ENCODE data around the gene PDCD6IP. TPM values are rescaled to one million over a fixed set of nuclear protein-coding genes. Genes with fewer than 3 reads are reported as not detected.

The PDCD6IP gene
- total RNA-seq, 1 experiment from 2014 or later, result 205 TPM

GRCh38 chr3:33792167-33792892 lies 6.1 kb upstream of the PDCD6IP start:
- Histone ChIP-seq H3K4me1 (ENCODE audit: control insufficient read depth, insufficient read depth, low read length) (no peaks in the 10 kb centered on the region), H3K4me3 (ENCODE audit: low read depth in 2 of 2, low read length in 2 of 2) (no peak overlapping the region), H3K36me3 (ENCODE audit: control insufficient read depth, insufficient read depth, low read length) (no peaks in the 10 kb centered on the region), H3K9me3 (ENCODE audit: control insufficient read depth, insufficient read depth, low read depth, low read length) (no peaks in the 10 kb centered on the region), H3K27ac (ENCODE audit: low read length) (no peak overlapping the region), H3K27me3 (ENCODE audit: control insufficient read depth, insufficient read depth, low read length) (no peaks in the 10 kb centered on the region)
- intact Hi-C loops (cut with micrococcal nuclease; ENCODE audit: unreplicated experiment) (no loop called here), in situ Hi-C loops (cut with HindIII; ENCODE audit: low pct_unique_long_range_greater_than_20kb, low sequenced_read_pairs) (no loop called here)
- CTCF ChIA-PET, result no interaction called here
- ATAC-seq (no peak), DNase-seq (ENCODE audit: low read depth, low spot score) (no peak)
- TF ChIP-seq TCF7L2 (IDR thresholded peaks at IDR 0.05; ENCODE audit: low read depth, low read length) (no peak), SIN3A (IDR thresholded peaks at IDR 0.05; ENCODE audit: borderline replicate concordance, insufficient read depth, low read depth, low read length) (no peak), POLR2AphosphoS5 (IDR thresholded peaks at IDR 0.05; ENCODE audit: low read depth, low read length) (no peak), CTCF (IDR thresholded peaks at IDR 0.05) (no peak), REST (IDR thresholded peaks at IDR 0.05; ENCODE audit: insufficient read depth in 1 of 2, low read depth in 2 of 2, low read length in 1 of 2) (no peak)
- POLR2A ChIA-PET, result no interaction called here
- BruUV-seq (replicated peaks), result no TSS peak

- Histone ChIP-seq H3K9me3 (ENCODE audit: control insufficient read depth, insufficient read depth, low read depth, low read length) (no peaks in the 10 kb centered on the region), H3K27ac (ENCODE audit: low read length) (no peak overlapping the region), H3K36me3 (ENCODE audit: control insufficient read depth, insufficient read depth, low read length) (peaks cover 10% of the 10 kb centered on the region; the same call in 1 of the 2 replicates), H3K4me3 (ENCODE audit: low read depth in 2 of 2, low read length in 2 of 2) (no peak overlapping the region), H3K27me3 (ENCODE audit: control insufficient read depth, insufficient read depth, low read length) (no peaks in the 10 kb centered on the region), H3K4me1 (ENCODE audit: control insufficient read depth, insufficient read depth, low read length) (peaks cover under 1% of the 10 kb centered on the region; the same call in 1 of the 2 replicates)
- TF ChIP-seq REST (IDR thresholded peaks at IDR 0.05; ENCODE audit: insufficient read depth in 1 of 2, low read depth in 2 of 2, low read length in 1 of 2) (no peak), SIN3A (IDR thresholded peaks at IDR 0.05; ENCODE audit: borderline replicate concordance, insufficient read depth, low read depth, low read length) (no peak), CTCF (IDR thresholded peaks at IDR 0.05) (no peak), POLR2AphosphoS5 (IDR thresholded peaks at IDR 0.05; ENCODE audit: low read depth, low read length) (no peak), TCF7L2 (IDR thresholded peaks at IDR 0.05; ENCODE audit: low read depth, low read length) (no peak)
- no peak for DNase-seq (ENCODE audit: low read depth, low spot score)
- ATAC-seq, result no peak
- in situ Hi-C loops (cut with HindIII; ENCODE audit: low pct_unique_long_range_greater_than_20kb, low sequenced_read_pairs), result no loop called here
- CTCF ChIA-PET, result no interaction called here
- intact Hi-C loops (cut with micrococcal nuclease; ENCODE audit: unreplicated experiment), result no loop called here
- POLR2A ChIA-PET, result no interaction called here
- no TSS peak for BruUV-seq (replicated peaks)
Measured at GRCh38 chr3:33795131-33795530, 3.3 kb upstream of the PDCD6IP start.
